ENCODE data around the gene ARL6IP5. TPM values are rescaled to one million over a fixed set of nuclear protein-coding genes. Genes with fewer than 3 reads are reported as not detected.
A peak's percentile ranks its signal among the peaks of the same experiment; 100 is the strongest.

Gene ARL6IP5
- total RNA-seq, 1 experiment from 2014 or later = 41.5 TPM

- no peaks in the 10 kb centered on the region for H3K9me3 ChIP-seq (ENCODE audit: control insufficient read depth, insufficient read depth, low read depth, low read length)
- H3K27me3 ChIP-seq (ENCODE audit: control insufficient read depth, insufficient read depth, low read length) = no peaks in the 10 kb centered on the region
- DNase-seq (ENCODE audit: low read depth, low spot score) (no peak), ATAC-seq (peak; percentile 63)
- H3K4me3 ChIP-seq (ENCODE audit: low read depth in 2 of 2, low read length in 2 of 2) = peak overlapping the region; percentile 87 to 89
- in situ Hi-C loops (cut with HindIII; ENCODE audit: low pct_unique_long_range_greater_than_20kb, low sequenced_read_pairs) (no loop called here), intact Hi-C loops (cut with micrococcal nuclease; ENCODE audit: unreplicated experiment) (no loop called here)
- no peaks in the 10 kb centered on the region; the same call in none of the 2 replicates for H3K36me3 ChIP-seq (ENCODE audit: control insufficient read depth, insufficient read depth, low read length)
- POLR2A ChIA-PET = no interaction called here
- BruUV-seq (replicated peaks) = no TSS peak
- peaks cover 54% of the 10 kb centered on the region for H3K4me1 ChIP-seq (ENCODE audit: control insufficient read depth, insufficient read depth, low read length)
- H3K27ac ChIP-seq (ENCODE audit: low read length) = peak overlapping the region; percentile 89
- TF ChIP-seq SIN3A (IDR thresholded peaks at IDR 0.05; ENCODE audit: borderline replicate concordance, insufficient read depth, low read depth, low read length) = no peak
- no peak for TF ChIP-seq CTCF (IDR thresholded peaks at IDR 0.05)
- TF ChIP-seq TCF7L2 (IDR thresholded peaks at IDR 0.05; ENCODE audit: low read depth, low read length) = no peak
- TF ChIP-seq REST (IDR thresholded peaks at IDR 0.05; ENCODE audit: insufficient read depth in 1 of 2, low read depth in 2 of 2, low read length in 1 of 2) = no peak
- no peak for TF ChIP-seq POLR2AphosphoS5 (IDR thresholded peaks at IDR 0.05; ENCODE audit: low read depth, low read length)
- CTCF ChIA-PET = no interaction called here
Measured at GRCh38 chr3:69085833-69086722, 1.3 kb downstream of the ARL6IP5 start.

GRCh38 chr3:69087030-69087791, 2.5 kb downstream of the ARL6IP5 start:
- H3K4me1 ChIP-seq (ENCODE audit: control insufficient read depth, insufficient read depth, low read length) = peaks cover 46% of the 10 kb centered on the region
- no peaks in the 10 kb centered on the region; the same call in none of the 2 replicates for H3K36me3 ChIP-seq (ENCODE audit: control insufficient read depth, insufficient read depth, low read length)
- TSS peak; percentile 45 for BruUV-seq (replicated peaks)
- DNase-seq (ENCODE audit: low read depth, low spot score) (no peak), ATAC-seq (no peak)
- TF ChIP-seq REST (IDR thresholded peaks at IDR 0.05; ENCODE audit: insufficient read depth in 1 of 2, low read depth in 2 of 2, low read length in 1 of 2) (no peak), POLR2AphosphoS5 (IDR thresholded peaks at IDR 0.05; ENCODE audit: low read depth, low read length) (no peak), SIN3A (IDR thresholded peaks at IDR 0.05; ENCODE audit: borderline replicate concordance, insufficient read depth, low read depth, low read length) (no peak), CTCF (IDR thresholded peaks at IDR 0.05) (no peak), TCF7L2 (IDR thresholded peaks at IDR 0.05; ENCODE audit: low read depth, low read length) (no peak)
- ChIA-PET CTCF (no interaction called here), POLR2A (no interaction called here)
- in situ Hi-C loops (cut with HindIII; ENCODE audit: low pct_unique_long_range_greater_than_20kb, low sequenced_read_pairs) (no loop called here), intact Hi-C loops (cut with micrococcal nuclease; ENCODE audit: unreplicated experiment) (no loop called here)
- H3K27me3 ChIP-seq (ENCODE audit: control insufficient read depth, insufficient read depth, low read length) = no peaks in the 10 kb centered on the region
- peak overlapping the region; percentile 89 for H3K27ac ChIP-seq (ENCODE audit: low read length)
- no peaks in the 10 kb centered on the region for H3K9me3 ChIP-seq (ENCODE audit: control insufficient read depth, insufficient read depth, low read depth, low read length)
- peak overlapping the region in 1 of 2 experiments; percentile 29; a peak in 2 of 4 replicates for H3K4me3 ChIP-seq (ENCODE audit: low read depth in 2 of 2, low read length in 2 of 2)

Measured in Panc1 (cell line).